Right lobe of liver (tissue), 4 donors: ENCODE data around the gene ADGRD2.

ENCODE experiments used
- POLR2A ChIP-seq: fragments of 450-650 bp; IDR thresholded peaks from one replicate; pipeline ENCODE4 v1.6.1; 2017; ENCODE audit warnings: antibody characterized with exemption, mild to moderate bottlenecking
- TF ChIP-seq, protein P1 (sequence below), 4 donors: fragments of 200-600 bp in 3 of 4; fragments of 450-650 bp in 1 of 4; IDR thresholded peaks; one replicate each; pipeline versions ENCODE4 v1.5.1 to v1.8.0; 2016 to 2022; ENCODE audit warnings: antibody characterized with exemption in 4 of 4, mild to moderate bottlenecking in 2 of 4
- donor health status: DM: no; HTN: no; CAD: no.
- donor health status: DM: no; HTN: no; CAD: no.
- donor health status: DM: no; HTN: yes; CAD: no.

DNA sequence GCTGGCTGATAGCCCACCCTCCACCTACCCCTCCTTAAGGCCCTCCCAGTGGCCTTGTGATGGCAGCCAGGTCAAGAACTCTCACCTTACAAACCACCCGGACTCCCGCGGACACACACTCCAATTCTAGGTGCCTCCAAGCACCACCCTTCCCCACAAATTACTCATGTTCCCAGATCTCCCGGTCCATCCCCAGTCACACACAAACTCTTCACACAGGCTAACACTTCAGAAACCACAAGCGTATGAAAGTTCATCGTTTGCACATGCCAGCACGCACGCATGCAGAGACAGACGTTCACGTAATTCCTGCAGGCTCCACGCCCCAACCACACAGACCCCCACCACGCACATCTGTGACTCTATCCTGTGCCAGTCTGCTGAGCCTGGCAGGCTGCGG, 39.0 kb downstream of the ADGRD2 start:
- TF ChIP-seq, protein P1, sequence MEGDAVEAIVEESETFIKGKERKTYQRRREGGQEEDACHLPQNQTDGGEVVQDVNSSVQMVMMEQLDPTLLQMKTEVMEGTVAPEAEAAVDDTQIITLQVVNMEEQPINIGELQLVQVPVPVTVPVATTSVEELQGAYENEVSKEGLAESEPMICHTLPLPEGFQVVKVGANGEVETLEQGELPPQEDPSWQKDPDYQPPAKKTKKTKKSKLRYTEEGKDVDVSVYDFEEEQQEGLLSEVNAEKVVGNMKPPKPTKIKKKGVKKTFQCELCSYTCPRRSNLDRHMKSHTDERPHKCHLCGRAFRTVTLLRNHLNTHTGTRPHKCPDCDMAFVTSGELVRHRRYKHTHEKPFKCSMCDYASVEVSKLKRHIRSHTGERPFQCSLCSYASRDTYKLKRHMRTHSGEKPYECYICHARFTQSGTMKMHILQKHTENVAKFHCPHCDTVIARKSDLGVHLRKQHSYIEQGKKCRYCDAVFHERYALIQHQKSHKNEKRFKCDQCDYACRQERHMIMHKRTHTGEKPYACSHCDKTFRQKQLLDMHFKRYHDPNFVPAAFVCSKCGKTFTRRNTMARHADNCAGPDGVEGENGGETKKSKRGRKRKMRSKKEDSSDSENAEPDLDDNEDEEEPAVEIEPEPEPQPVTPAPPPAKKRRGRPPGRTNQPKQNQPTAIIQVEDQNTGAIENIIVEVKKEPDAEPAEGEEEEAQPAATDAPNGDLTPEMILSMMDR (IDR thresholded peaks at IDR 0.05): no peak
- no peak for TF ChIP-seq POLR2A
